PC-9 (cell line): ENCODE results near the gene CCDC102B. TPM values are rescaled to one million over a fixed set of nuclear protein-coding genes. Genes with fewer than 3 reads are reported as not detected.
"Not testable (repeated sequence)": the region's sequence is repeated elsewhere in the genome, so short reads cannot be mapped to it uniquely, and the experiment has no call there.

ENCODE experiments used
- BruUV-seq: library from RNA; stranded (reverse); fragments of 400-500 nt; replicated peaks from 2 replicates; lab custom pipeline; 2021; lab: Mats Ljungman, UMichigan
- CTCF ChIA-PET: fragments of 300-600 bp; sonication (Branson Sonifier 250); formaldehyde crosslinking; loops from one replicate; lab custom pipeline; 2022; ENCODE audit warnings: antibody characterized with exemption; lab: Charles Lee
- POLR2A ChIA-PET: fragments of 300-600 bp; sonication (Branson Sonifier 250); formaldehyde crosslinking; loops from one replicate; lab custom pipeline; 2022; ENCODE audit warnings: antibody characterized with exemption; ENCODE audit not compliant: unreplicated experiment; lab: Charles Lee
- DNase-seq, 2 experiments: peaks; one replicate each; pipeline versions ENCODE4 v3.0.0 to v3.0.0-alpha.2; 2015 to 2022; ENCODE audit warnings: mixed read lengths in 1 of 2
- H2AFZ ChIP-seq: fragments of 200-600 bp; sonication (generic); 2 replicates; pipeline ENCODE4 v1.8.1; 2017; ENCODE audit warnings: antibody characterized with exemption
- H3F3A ChIP-seq: fragments of 200-600 bp; sonication (generic); 2 replicates; pipeline ENCODE4 v1.8.1; 2017; ENCODE audit warnings: antibody characterized with exemption, mild to moderate bottlenecking, low read depth; ENCODE audit not compliant: insufficient read depth
- H3K27ac ChIP-seq: fragments of 200-600 bp; sonication (generic); 2 replicates; pipeline ENCODE4 v1.6.1; 2016; ENCODE audit warnings: mixed run types
- H3K27me3 ChIP-seq: fragments of 200-600 bp; sonication (generic); 2 replicates; pipeline ENCODE4 v1.6.1; 2016; ENCODE audit warnings: low read depth, mixed run types; ENCODE audit not compliant: insufficient read depth
- H3K36me3 ChIP-seq: fragments of 200-600 bp; sonication (generic); 2 replicates; pipeline ENCODE4 v1.6.1; 2016; ENCODE audit warnings: low read depth, mixed run types
- H3K4me1 ChIP-seq: fragments of 200-600 bp; sonication (generic); replicated peaks from 2 replicates; pipeline ENCODE4 v1.6.1; 2016; ENCODE audit warnings: mixed run types; ENCODE audit not compliant: insufficient read depth
- H3K4me2 ChIP-seq: fragments of 200-600 bp; sonication (generic); 2 replicates; pipeline ENCODE4 v1.6.1; 2017; ENCODE audit warnings: mixed run types
- H3K4me3 ChIP-seq: fragments of 200-600 bp; sonication (generic); 2 replicates; pipeline ENCODE4 v1.6.1; 2016; ENCODE audit warnings: mixed run types
- H3K79me2 ChIP-seq: fragments of 200-600 bp; sonication (generic); 2 replicates; pipeline ENCODE4 v1.6.1; 2017; ENCODE audit warnings: low read depth, mixed run types
- H3K9me2 ChIP-seq: fragments of 200-600 bp; sonication (generic); 2 replicates; pipeline ENCODE4 v1.8.1; 2017; ENCODE audit warnings: mild to moderate bottlenecking; ENCODE audit not compliant: insufficient read depth
- H3K9me3 ChIP-seq: fragments of 200-600 bp; sonication (generic); 2 replicates; pipeline ENCODE4 v1.8.1; 2016; ENCODE audit warnings: low read depth; ENCODE audit not compliant: insufficient read depth
- H4K20me1 ChIP-seq: fragments of 200-600 bp; sonication (generic); 2 replicates; pipeline ENCODE4 v1.8.1; 2017; ENCODE audit not compliant: insufficient read depth
- EZH2 ChIP-seq: fragments of 200-600 bp; sonication (generic); IDR thresholded peaks from 2 replicates; pipeline ENCODE4 v1.8.0; 2017; ENCODE audit warnings: antibody characterized with exemption, low read depth
- intact Hi-C: fragments of 100-400 bp; cut with micrococcal nuclease; formaldehyde crosslinking; loops from one replicate; pipeline ENCODE4 v1.10.0; 2022; ENCODE audit not compliant: unreplicated experiment
- total RNA-seq: library from RNA; stranded (reverse); gene quantifications from 2 replicates; pipeline ENCODE4 v1.2.3, GENCODE V29; 2021
- TF ChIP-seq, protein P1 (sequence below): fragments of 200-600 bp; sonication (generic); conservative IDR thresholded peaks from 2 replicates; pipeline ENCODE4 v1.6.1; 2017; ENCODE audit warnings: mixed run types, antibody characterized with exemption, mild to moderate bottlenecking, moderate library complexity

The CCDC102B gene
- total RNA-seq, 1 experiment from 2014 or later, result 1.9 TPM

DNA sequence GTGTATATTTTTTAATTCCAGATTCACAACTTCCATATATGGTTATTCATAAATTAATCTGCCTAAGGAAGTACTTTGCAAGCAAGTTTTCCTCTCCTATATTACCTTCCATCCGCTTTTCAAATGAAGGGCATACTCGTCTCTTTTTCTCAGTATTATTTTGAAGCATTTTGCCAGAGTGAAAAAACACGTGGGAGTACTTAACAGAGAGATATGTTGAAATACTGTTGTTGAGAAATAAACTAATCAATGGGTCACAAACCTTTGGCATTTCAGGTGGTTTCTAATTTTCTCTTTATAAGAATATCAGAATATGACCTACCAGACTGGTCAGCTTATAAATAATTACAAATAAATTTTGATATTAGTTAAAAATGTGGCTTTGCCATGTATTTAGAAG, 67.6 kb downstream of the CCDC102B start:
- Histone ChIP-seq H3K27ac (no peak overlapping the region), H3K4me3 (no peak overlapping the region), H3K27me3 (no peaks in the 10 kb centered on the region), H4K20me1 (no peaks in the 10 kb centered on the region), H3K36me3 (no peaks in the 10 kb centered on the region), H3K4me1 (no peaks in the 10 kb centered on the region), H3K79me2 (no peaks in the 10 kb centered on the region), H3K9me2 (no peaks in the 10 kb centered on the region), H2AFZ (no peak overlapping the region), H3K9me3 (no peaks in the 10 kb centered on the region), H3K4me2 (no peak overlapping the region), H3F3A (no peaks in the 10 kb centered on the region)
- ChIA-PET CTCF (no interaction called here), POLR2A (no interaction called here)
- intact Hi-C loops, result no loop called here
- BruUV-seq, result no TSS peak
- no peak for DNase-seq
- TF ChIP-seq, protein P1, sequence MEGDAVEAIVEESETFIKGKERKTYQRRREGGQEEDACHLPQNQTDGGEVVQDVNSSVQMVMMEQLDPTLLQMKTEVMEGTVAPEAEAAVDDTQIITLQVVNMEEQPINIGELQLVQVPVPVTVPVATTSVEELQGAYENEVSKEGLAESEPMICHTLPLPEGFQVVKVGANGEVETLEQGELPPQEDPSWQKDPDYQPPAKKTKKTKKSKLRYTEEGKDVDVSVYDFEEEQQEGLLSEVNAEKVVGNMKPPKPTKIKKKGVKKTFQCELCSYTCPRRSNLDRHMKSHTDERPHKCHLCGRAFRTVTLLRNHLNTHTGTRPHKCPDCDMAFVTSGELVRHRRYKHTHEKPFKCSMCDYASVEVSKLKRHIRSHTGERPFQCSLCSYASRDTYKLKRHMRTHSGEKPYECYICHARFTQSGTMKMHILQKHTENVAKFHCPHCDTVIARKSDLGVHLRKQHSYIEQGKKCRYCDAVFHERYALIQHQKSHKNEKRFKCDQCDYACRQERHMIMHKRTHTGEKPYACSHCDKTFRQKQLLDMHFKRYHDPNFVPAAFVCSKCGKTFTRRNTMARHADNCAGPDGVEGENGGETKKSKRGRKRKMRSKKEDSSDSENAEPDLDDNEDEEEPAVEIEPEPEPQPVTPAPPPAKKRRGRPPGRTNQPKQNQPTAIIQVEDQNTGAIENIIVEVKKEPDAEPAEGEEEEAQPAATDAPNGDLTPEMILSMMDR, result no peak
- TF ChIP-seq EZH2, result no peak

GRCh38 chr18:68873003-68873402, 75.1 kb downstream of the CCDC102B start:
- CTCF ChIA-PET, result no interaction called here
- no TSS peak for BruUV-seq
- H3K4me1 ChIP-seq, result no peaks in the 10 kb centered on the region

GRCh38 chr18:68874361-68874760, 76.5 kb downstream of the CCDC102B start:
- intact Hi-C loops, result no loop called here
- Histone ChIP-seq H3K27ac (no peak overlapping the region), H3F3A (no peaks in the 10 kb centered on the region), H3K4me3 (no peak overlapping the region), H3K9me3 (no peaks in the 10 kb centered on the region), H3K27me3 (no peaks in the 10 kb centered on the region), H4K20me1 (no peaks in the 10 kb centered on the region), H3K79me2 (no peaks in the 10 kb centered on the region), H3K4me2 (no peak overlapping the region), H3K4me1 (no peaks in the 10 kb centered on the region), H3K9me2 (no peaks in the 10 kb centered on the region), H2AFZ (no peak overlapping the region), H3K36me3 (no peaks in the 10 kb centered on the region)
- no peak for DNase-seq
- TF ChIP-seq, protein P1, result no peak
- no peak for TF ChIP-seq EZH2
- ChIA-PET CTCF (no interaction called here), POLR2A (no interaction called here)
- no TSS peak for BruUV-seq

More at GRCh38 chr18:68873003-68873402, 75.1 kb downstream of the CCDC102B start:
- no peaks in the 10 kb centered on the region for H3K79me2 ChIP-seq
- H3K4me3 ChIP-seq, result no peak overlapping the region
- no peaks in the 10 kb centered on the region for H3K9me3 ChIP-seq
- H2AFZ ChIP-seq, result no peak overlapping the region
- POLR2A ChIA-PET, result no interaction called here
- H3K4me2 ChIP-seq, result no peak overlapping the region
- DNase-seq, result no peak
- H3K36me3 ChIP-seq, result no peaks in the 10 kb centered on the region
- no peak for TF ChIP-seq EZH2
- TF ChIP-seq, protein P1, result no peak
- no peaks in the 10 kb centered on the region for H3F3A ChIP-seq
- H3K27me3 ChIP-seq, result no peaks in the 10 kb centered on the region
- H4K20me1 ChIP-seq, result no peaks in the 10 kb centered on the region
- intact Hi-C loops, result no loop called here
- H3K9me2 ChIP-seq, result no peaks in the 10 kb centered on the region
- H3K27ac ChIP-seq, result no peak overlapping the region

DNA sequence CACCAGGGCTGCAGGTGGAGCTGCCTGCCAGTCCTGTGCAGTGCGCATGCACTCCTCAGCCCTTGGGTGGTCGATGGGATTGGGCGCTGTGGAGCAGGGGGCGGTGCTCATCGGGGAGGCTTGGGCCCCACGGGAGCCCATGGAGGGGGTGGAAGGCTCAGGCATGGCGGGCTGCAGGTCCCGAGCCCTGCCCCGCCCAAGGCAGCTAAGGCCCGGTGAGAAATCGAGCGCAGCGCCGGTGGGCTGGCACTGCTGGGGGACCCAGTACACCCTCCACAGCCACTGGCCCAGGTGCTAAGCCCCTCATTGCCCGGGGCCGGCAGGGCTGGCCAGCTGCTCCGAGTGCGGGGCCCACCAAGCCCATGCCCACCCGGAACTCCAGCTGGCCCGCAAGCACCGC, 82.1 kb downstream of the CCDC102B start:
- H3K36me3 ChIP-seq, H3F3A ChIP-seq, CTCF ChIA-PET, H3K9me2 ChIP-seq, H3K27me3 ChIP-seq, H4K20me1 ChIP-seq, H3K9me3 ChIP-seq, DNase-seq, H3K4me1 ChIP-seq, H3K4me2 ChIP-seq, H3K79me2 ChIP-seq, intact Hi-C loops, BruUV-seq, POLR2A ChIA-PET, H3K4me3 ChIP-seq, H2AFZ ChIP-seq, H3K27ac ChIP-seq: not testable (repeated sequence)
